ENCODE data around the gene SEPHS2.

- TF ChIP-seq POLR2A (IDR thresholded peaks at IDR 0.05), result no peak
- no peak for TF ChIP-seq CTCF (IDR thresholded peaks at IDR 0.05)
Measured at GRCh38 chr16:30421010-30421409, 24.7 kb downstream of the SEPHS2 start.

Measured in lower leg skin (tissue), 3 donors.